SH-SY5Y (cell line): ENCODE results near the gene UBE2E1.

ENCODE experiments used
- GATA2 ChIP-seq: IDR thresholded peaks from 2 replicates; pipeline ENCODE4 v1.6.1; 2011; ENCODE audit warnings: mild to moderate bottlenecking, low read depth, low read length
- GATA3 ChIP-seq: IDR thresholded peaks from 2 replicates; pipeline ENCODE4 v1.6.1; 2011; ENCODE audit warnings: low read depth, mild to moderate bottlenecking, low read length, moderate library complexity

GRCh38 chr3:23889950-23890349 lies 84.2 kb downstream of the UBE2E1 start:
- TF ChIP-seq GATA2 = no peak
- TF ChIP-seq GATA3 = no peak
